ENCODE results near the gene MYH7B. TPM values are rescaled to one million over a fixed set of nuclear protein-coding genes. Genes with fewer than 3 reads are reported as not detected.

MYH7B gene
- total RNA-seq, 2 experiments from 2014 or later = 0.70 to 0.79 TPM

- H2AFZ ChIP-seq (ENCODE audit: low read length) = no peak overlapping the region
- no peak overlapping the region for H3K4me2 ChIP-seq (ENCODE audit: low read length)
- H4K20me1 ChIP-seq (ENCODE audit: insufficient read depth, low read length) = no peaks in the 10 kb centered on the region
- TF ChIP-seq CTCF (conservative IDR thresholded peaks at IDR 0.05; ENCODE audit: low read length) (no peak), EZH2phosphoT487 (IDR thresholded peaks at IDR 0.05; ENCODE audit: borderline replicate concordance, low read depth, low read length) (no peak)
- no TSS peak for BruUV-seq (replicated peaks)
- no peaks in the 10 kb centered on the region for H3K4me1 ChIP-seq (ENCODE audit: insufficient read depth, low read length, poor library complexity, severe bottlenecking)
- ChIA-PET CTCF (ENCODE audit: unreplicated experiment) (no interaction called here), POLR2A (no interaction called here)
- H3K79me2 ChIP-seq (ENCODE audit: insufficient read depth, low read depth, low read length) = no peaks in the 10 kb centered on the region
- intact Hi-C loops (cut with micrococcal nuclease; ENCODE audit: unreplicated experiment) = no loop called here
- no peak overlapping the region for H3K4me3 ChIP-seq (ENCODE audit: low read depth, low read length, poor library complexity, severe bottlenecking)
- no peaks in the 10 kb centered on the region for H3K36me3 ChIP-seq (ENCODE audit: insufficient read depth, low read length)
- H3K27ac ChIP-seq (ENCODE audit: low read depth, low read length, poor library complexity, severe bottlenecking) = no peak overlapping the region
- no peaks in the 10 kb centered on the region for H3K9me3 ChIP-seq (ENCODE audit: low read length)
- DNase-seq (ENCODE audit: low spot score) = no peak
- H3K9me2 ChIP-seq (ENCODE audit: insufficient read depth, low read length) = no peaks in the 10 kb centered on the region
Observed at GRCh38 chr20:34915131-34915530, 40.5 kb upstream of the MYH7B start.

DNA sequence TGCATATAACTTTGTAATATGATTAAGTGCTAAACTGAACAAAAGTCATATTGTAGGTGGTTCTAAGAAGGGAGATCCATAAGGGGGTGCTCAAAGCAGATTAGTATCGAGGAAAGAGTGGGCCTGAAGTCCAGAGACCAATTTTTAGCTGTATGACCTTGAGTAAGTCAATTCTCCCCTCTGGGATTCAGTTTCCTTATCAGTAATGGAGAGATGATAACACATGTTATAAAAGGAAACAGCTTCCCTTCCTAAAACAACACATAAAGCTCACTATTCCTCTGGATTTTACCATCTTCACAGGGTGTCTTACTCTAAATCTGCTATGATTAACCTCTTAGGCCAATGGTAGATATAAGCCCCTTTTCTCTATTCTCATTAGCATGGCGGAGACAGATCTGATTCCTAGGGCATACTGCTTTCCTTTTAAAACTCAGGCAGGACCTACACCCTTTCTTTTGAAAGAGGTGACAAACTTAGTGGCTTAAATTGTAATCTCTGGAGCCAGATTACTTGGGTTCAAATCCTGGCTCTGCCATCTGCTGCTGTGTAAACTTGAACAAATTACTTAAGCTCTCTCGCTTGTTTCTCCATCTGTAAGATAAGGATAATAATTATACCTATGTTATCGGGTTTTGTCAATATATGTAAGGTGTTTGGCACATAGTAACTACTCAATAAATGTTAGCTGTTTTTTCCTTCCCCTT, 39.8 kb upstream of the MYH7B start:
- H3K79me2 ChIP-seq (ENCODE audit: insufficient read depth, low read depth, low read length) = no peaks in the 10 kb centered on the region
- H3K27ac ChIP-seq (ENCODE audit: low read depth, low read length, poor library complexity, severe bottlenecking) = no peak overlapping the region
- H3K4me3 ChIP-seq (ENCODE audit: low read depth, low read length, poor library complexity, severe bottlenecking) = no peak overlapping the region
- intact Hi-C loops (cut with micrococcal nuclease; ENCODE audit: unreplicated experiment) = no loop called here
- CTCF ChIA-PET (ENCODE audit: unreplicated experiment) = no interaction called here
- H3K36me3 ChIP-seq (ENCODE audit: insufficient read depth, low read length) = no peaks in the 10 kb centered on the region
- POLR2A ChIA-PET = interaction anchor here (0.7 to 1.8 kb wide), 2 partner anchors 9 to 36 kb away, joined by 3 to 4 read pairs; no protein-coding TSS in a partner anchor
- no peaks in the 10 kb centered on the region for H4K20me1 ChIP-seq (ENCODE audit: insufficient read depth, low read length)
- TF ChIP-seq EZH2phosphoT487 (IDR thresholded peaks at IDR 0.05; ENCODE audit: borderline replicate concordance, low read depth, low read length) (no peak), CTCF (conservative IDR thresholded peaks at IDR 0.05; ENCODE audit: low read length) (no peak)
- no TSS peak for BruUV-seq (replicated peaks)
- no peak overlapping the region for H2AFZ ChIP-seq (ENCODE audit: low read length)
- no peak for DNase-seq (ENCODE audit: low spot score)
- no peaks in the 10 kb centered on the region for H3K9me3 ChIP-seq (ENCODE audit: low read length)
- H3K4me1 ChIP-seq (ENCODE audit: insufficient read depth, low read length, poor library complexity, severe bottlenecking) = no peaks in the 10 kb centered on the region
- H3K9me2 ChIP-seq (ENCODE audit: insufficient read depth, low read length) = no peaks in the 10 kb centered on the region
- no peak overlapping the region for H3K4me2 ChIP-seq (ENCODE audit: low read length)

DNA sequence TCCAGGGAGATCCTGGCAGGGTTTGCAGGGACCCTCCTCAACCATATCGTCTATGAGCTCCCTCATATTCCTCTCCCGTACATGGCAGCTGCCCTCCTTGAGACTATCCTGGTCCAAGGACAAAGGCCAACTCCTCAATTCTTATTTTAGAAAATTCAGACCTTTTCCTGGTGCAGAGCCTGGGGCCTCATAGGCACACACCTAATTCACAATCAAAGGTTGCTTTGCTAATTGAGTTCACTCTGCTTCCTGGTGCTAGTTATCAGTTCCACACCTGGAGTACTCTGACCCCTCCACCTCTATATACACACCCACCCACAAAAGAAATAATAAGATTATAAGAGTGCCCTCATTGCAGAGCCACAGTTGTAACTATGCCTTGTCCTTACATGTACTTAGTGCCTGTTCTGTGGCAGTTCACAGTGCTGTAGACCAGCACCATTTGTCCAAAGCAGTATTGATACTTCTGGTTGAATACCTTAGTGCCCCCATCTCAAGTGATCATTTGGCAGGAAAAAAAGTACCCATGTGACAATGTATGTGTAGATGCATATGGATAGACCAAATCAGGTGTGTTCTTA, 38.8 kb upstream of the MYH7B start:
- no peaks in the 10 kb centered on the region for H3K4me1 ChIP-seq (ENCODE audit: insufficient read depth, low read length, poor library complexity, severe bottlenecking)
- BruUV-seq (replicated peaks) = no TSS peak
- ChIA-PET CTCF (ENCODE audit: unreplicated experiment) (no interaction called here), POLR2A (interaction anchor here (1.0 to 1.8 kb wide), 2 partner anchors 17 to 35 kb away, joined by 3 to 4 read pairs; no protein-coding TSS in a partner anchor)
- no peaks in the 10 kb centered on the region for H3K9me3 ChIP-seq (ENCODE audit: low read length)
- H3K79me2 ChIP-seq (ENCODE audit: insufficient read depth, low read depth, low read length) = no peaks in the 10 kb centered on the region
- no peak for TF ChIP-seq CTCF (conservative IDR thresholded peaks at IDR 0.05; ENCODE audit: low read length)
- no peak for TF ChIP-seq EZH2phosphoT487 (IDR thresholded peaks at IDR 0.05; ENCODE audit: borderline replicate concordance, low read depth, low read length)
- no peaks in the 10 kb centered on the region for H3K9me2 ChIP-seq (ENCODE audit: insufficient read depth, low read length)
- H4K20me1 ChIP-seq (ENCODE audit: insufficient read depth, low read length) = no peaks in the 10 kb centered on the region
- intact Hi-C loops (cut with micrococcal nuclease; ENCODE audit: unreplicated experiment) = no loop called here
- DNase-seq (ENCODE audit: low spot score) = no peak
- H2AFZ ChIP-seq (ENCODE audit: low read length) = no peak overlapping the region
- H3K27ac ChIP-seq (ENCODE audit: low read depth, low read length, poor library complexity, severe bottlenecking) = no peak overlapping the region
- no peaks in the 10 kb centered on the region for H3K36me3 ChIP-seq (ENCODE audit: insufficient read depth, low read length)
- H3K4me3 ChIP-seq (ENCODE audit: low read depth, low read length, poor library complexity, severe bottlenecking) = no peak overlapping the region
- no peak overlapping the region for H3K4me2 ChIP-seq (ENCODE audit: low read length)
